Astrocyte of the spinal cord (primary cell): ENCODE results near the gene EDEM3.

Experiments
- DNase-seq: peaks from one replicate; pipeline ENCODE4 v3.0.0; 2011; ENCODE audit warnings: low read depth, low spot score
- H3K4me3 ChIP-seq: 2 replicates; pipeline ENCODE4 v1.5.1; 2011; ENCODE audit warnings: low read depth, mild to moderate bottlenecking, low read length, moderate library complexity
- CTCF ChIP-seq: IDR thresholded peaks from 2 replicates; pipeline ENCODE4 v1.5.1; 2012; ENCODE audit warnings: low read depth, mild to moderate bottlenecking, low read length, inconsistent platforms
- in situ Hi-C: cut with HindIII; loops from 2 replicates; pipeline ENCODE4 v1.10.0; 2017; ENCODE audit warnings: low sequenced_read_pairs

The EDEM3 gene

DNA sequence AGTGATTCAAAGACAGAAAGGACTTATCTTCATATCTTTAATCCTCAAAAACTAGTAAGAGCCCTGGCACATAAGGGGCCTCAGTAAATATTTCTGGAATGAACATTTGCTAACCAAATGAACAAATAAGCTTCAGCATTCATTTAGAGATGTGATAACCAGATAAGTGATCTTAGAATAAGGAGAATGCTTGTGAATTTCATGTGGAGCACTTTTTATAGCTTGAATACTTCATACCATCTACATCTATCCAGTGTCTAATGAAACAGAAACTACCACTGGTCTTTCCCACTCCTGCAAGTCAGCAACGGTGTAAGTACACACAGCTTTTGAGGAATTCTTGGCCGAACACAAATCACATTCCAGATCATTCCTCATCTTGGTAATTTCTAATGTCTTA is 38.5 kb downstream of the EDEM3 start:
- DNase-seq = no peak
- TF ChIP-seq CTCF = no peak
- no peak overlapping the region for H3K4me3 ChIP-seq
- in situ Hi-C loops = no loop called here

- TF ChIP-seq CTCF = no peak
- no peak for DNase-seq
- in situ Hi-C loops = no loop called here
- H3K4me3 ChIP-seq = no peak overlapping the region
These were observed 45.2 kb downstream of the EDEM3 start for GRCh38 chr1:184709418-184709817.

- TF ChIP-seq CTCF = no peak
- in situ Hi-C loops = no loop called here
- H3K4me3 ChIP-seq = no peak overlapping the region
- DNase-seq = no peak
These were observed 46.5 kb downstream of the EDEM3 start for GRCh38 chr1:184708084-184708676.

DNA sequence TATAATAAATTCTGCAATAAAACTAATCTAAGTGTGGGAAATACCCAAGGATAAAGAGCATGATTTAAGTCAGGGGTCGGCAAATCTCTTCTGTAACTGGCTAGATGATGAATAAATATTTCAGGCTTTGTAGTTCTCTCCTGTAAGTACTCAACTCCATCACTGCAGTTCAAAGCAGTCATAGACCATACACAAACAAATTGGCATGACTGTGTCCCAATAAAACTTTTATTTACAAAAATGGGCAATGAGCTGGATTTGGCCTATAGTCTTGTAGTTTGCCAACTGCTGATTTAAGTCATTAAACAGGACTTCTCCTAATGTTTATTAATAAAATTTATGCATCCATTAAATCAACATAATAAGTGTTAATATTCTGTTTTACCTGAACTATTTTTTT is 49.4 kb downstream of the EDEM3 start:
- no peak for DNase-seq
- no peak for TF ChIP-seq CTCF
- H3K4me3 ChIP-seq = no peak overlapping the region
- in situ Hi-C loops = no loop called here

GRCh38 chr1:184701816-184702215 is 52.8 kb downstream of the EDEM3 start:
- H3K4me3 ChIP-seq = no peak overlapping the region
- no peak for DNase-seq
- in situ Hi-C loops = no loop called here

GRCh38 chr1:184698969-184699368 is 55.7 kb downstream of the EDEM3 start:
- DNase-seq = no peak
- TF ChIP-seq CTCF = no peak
- in situ Hi-C loops = no loop called here
- no peak overlapping the region for H3K4me3 ChIP-seq

More at GRCh38 chr1:184701816-184702215, 52.8 kb downstream of the EDEM3 start:
- no peak for TF ChIP-seq CTCF

DNA sequence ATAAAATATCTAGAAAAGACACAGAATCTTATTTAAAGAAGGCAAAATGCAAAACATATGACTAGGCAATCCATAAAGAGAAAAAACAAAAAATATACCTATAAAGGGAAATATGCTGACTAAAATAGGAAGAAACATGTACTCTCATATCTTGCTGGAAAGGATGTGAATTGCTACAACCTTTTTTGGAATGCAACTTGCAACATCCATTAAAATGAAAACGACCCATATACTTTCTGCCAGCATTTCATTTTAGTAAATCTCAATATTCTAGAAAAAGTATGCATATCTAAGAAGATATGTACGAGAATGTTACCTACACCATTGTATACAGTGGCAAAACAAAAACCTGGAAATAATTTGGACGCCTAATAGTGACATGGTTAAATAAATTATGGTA is 56.6 kb downstream of the EDEM3 start:
- TF ChIP-seq CTCF = no peak
- no peak overlapping the region for H3K4me3 ChIP-seq
- in situ Hi-C loops = no loop called here
- DNase-seq = no peak
